NT2/D1 (cell line): ENCODE results near the gene CAPRIN1.

Experiments used
- SUZ12 ChIP-seq: IDR thresholded peaks from 2 replicates; pipeline ENCODE4 v1.6.1; 2011; ENCODE audit not compliant: insufficient read length, insufficient read depth; ENCODE audit errors: extremely low read depth
- YY1 ChIP-seq: IDR thresholded peaks from 2 replicates; pipeline ENCODE4 v1.6.1; 2011; ENCODE audit not compliant: insufficient read length, insufficient read depth
- ZNF274 ChIP-seq: IDR thresholded peaks from 2 replicates; pipeline ENCODE4 v1.6.1; 2011; ENCODE audit warnings: mild to moderate bottlenecking, low read depth, low read length

- TF ChIP-seq YY1 (no peak), SUZ12 (no peak), ZNF274 (no peak)
These were observed 16.0 kb downstream of the CAPRIN1 start for GRCh38 chr11:34067383-34068065.
